Panc1 (cell line): ENCODE data around the gene MKKS. TPM values are rescaled to one million over a fixed set of nuclear protein-coding genes. Genes with fewer than 3 reads are reported as not detected.

Experiments
- ATAC-seq: fragments of 200-7000 bp; cut with Tn5 transposase; 2 replicates; pipeline ENCODE4 v1.9.1; 2020; ENCODE audit warnings: mild to moderate bottlenecking, moderate library complexity
- BruUV-seq: library from RNA; stranded (reverse); fragments of 400-500 nt; replicated peaks from 2 replicates; lab custom pipeline; 2021; lab: Mats Ljungman, UMichigan
- CTCF ChIA-PET: fragments of 300-600 bp; sonication (Branson Sonifier 250); formaldehyde crosslinking; loops from one replicate; lab custom pipeline; 2022; ENCODE audit warnings: antibody characterized with exemption; lab: Charles Lee
- POLR2A ChIA-PET: fragments of 300-600 bp; sonication (Branson Sonifier 250); formaldehyde crosslinking; loops from one replicate; lab custom pipeline; 2022; ENCODE audit warnings: antibody characterized with exemption; lab: Charles Lee
- DNase-seq: peaks from one replicate; pipeline ENCODE4 v3.0.0-alpha.2; 2010; ENCODE audit warnings: low read depth, low spot score
- H3K27ac ChIP-seq: 2 replicates; pipeline ENCODE4 v1.5.1; 2011; ENCODE audit warnings: mild to moderate bottlenecking, low read length, inconsistent platforms
- H3K27me3 ChIP-seq: fragments of 200-500 bp; sonication (Bioruptor generic); 2 replicates; pipeline ENCODE4 v1.6.0; 2014; ENCODE audit warnings: low read length, inconsistent platforms; ENCODE audit not compliant: control insufficient read depth, insufficient read depth
- H3K36me3 ChIP-seq: fragments of 200-500 bp; sonication (Bioruptor generic); 2 replicates; pipeline ENCODE4 v1.5.1; 2014; ENCODE audit warnings: inconsistent platforms, mild to moderate bottlenecking, low read length, moderate library complexity; ENCODE audit not compliant: control insufficient read depth, insufficient read depth
- H3K4me1 ChIP-seq: 2 replicates; pipeline ENCODE4 v1.5.1; 2011; ENCODE audit warnings: inconsistent platforms, mild to moderate bottlenecking, low read length, moderate library complexity; ENCODE audit not compliant: control insufficient read depth, insufficient read depth
- H3K4me3 ChIP-seq, 2 experiments: 2 replicates each; pipeline ENCODE4 v1.5.1; 2011 to 2012; ENCODE audit warnings: low read depth in 2 of 2, low read length in 2 of 2, mild to moderate bottlenecking in 2 of 2, inconsistent platforms in 1 of 2, moderate library complexity in 1 of 2
- H3K9me3 ChIP-seq: fragments of 200-500 bp; sonication (Bioruptor generic); 2 replicates; pipeline ENCODE4 v1.5.1; 2014; ENCODE audit warnings: low read depth, mild to moderate bottlenecking, inconsistent platforms, low read length, moderate library complexity; ENCODE audit not compliant: control insufficient read depth, insufficient read depth
- POLR2AphosphoS5 ChIP-seq: IDR thresholded peaks from 2 replicates; pipeline ENCODE4 v1.6.1; 2012; ENCODE audit warnings: mild to moderate bottlenecking, low read depth, low read length, moderate library complexity
- SIN3A ChIP-seq: IDR thresholded peaks from 2 replicates; pipeline ENCODE4 v1.6.1; 2012; ENCODE audit warnings: low read depth, mild to moderate bottlenecking, low read length, moderate library complexity, borderline replicate concordance; ENCODE audit not compliant: insufficient read depth
- TCF7L2 ChIP-seq: IDR thresholded peaks from 2 replicates; pipeline ENCODE4 v1.6.1; 2011; ENCODE audit warnings: mild to moderate bottlenecking, low read depth, low read length, inconsistent platforms
- in situ Hi-C: cut with HindIII; loops from 2 replicates; pipeline ENCODE4 v1.10.0; 2016; ENCODE audit warnings: low sequenced_read_pairs, low pct_unique_long_range_greater_than_20kb
- intact Hi-C: fragments of 100-400 bp; cut with micrococcal nuclease; formaldehyde crosslinking; loops from one replicate; pipeline ENCODE4 v1.10.0; 2022; ENCODE audit not compliant: unreplicated experiment
- total RNA-seq: library from RNA; stranded (reverse); gene quantifications from one replicate; pipeline ENCODE4 v1.2.1, GENCODE V29; 2021; ENCODE audit not compliant: unreplicated experiment
- TF ChIP-seq, protein P1 (sequence below): fragments of 450-650 bp; IDR thresholded peaks from 2 replicates; pipeline ENCODE4 v1.5.1; 2017; ENCODE audit warnings: mild to moderate bottlenecking
- TF ChIP-seq, protein P2 (sequence below), 2 experiments: IDR thresholded peaks; 2 replicates each; pipeline ENCODE4 v1.6.1; 2011 to 2012; ENCODE audit warnings: low read depth in 2 of 2, control low read depth in 1 of 2, low read length in 1 of 2, mild to moderate bottlenecking in 1 of 2, moderate library complexity in 1 of 2; ENCODE audit not compliant: insufficient read depth in 1 of 2

The MKKS gene
- total RNA-seq, 1 experiment from 2014 or later = 15.6 TPM

DNA sequence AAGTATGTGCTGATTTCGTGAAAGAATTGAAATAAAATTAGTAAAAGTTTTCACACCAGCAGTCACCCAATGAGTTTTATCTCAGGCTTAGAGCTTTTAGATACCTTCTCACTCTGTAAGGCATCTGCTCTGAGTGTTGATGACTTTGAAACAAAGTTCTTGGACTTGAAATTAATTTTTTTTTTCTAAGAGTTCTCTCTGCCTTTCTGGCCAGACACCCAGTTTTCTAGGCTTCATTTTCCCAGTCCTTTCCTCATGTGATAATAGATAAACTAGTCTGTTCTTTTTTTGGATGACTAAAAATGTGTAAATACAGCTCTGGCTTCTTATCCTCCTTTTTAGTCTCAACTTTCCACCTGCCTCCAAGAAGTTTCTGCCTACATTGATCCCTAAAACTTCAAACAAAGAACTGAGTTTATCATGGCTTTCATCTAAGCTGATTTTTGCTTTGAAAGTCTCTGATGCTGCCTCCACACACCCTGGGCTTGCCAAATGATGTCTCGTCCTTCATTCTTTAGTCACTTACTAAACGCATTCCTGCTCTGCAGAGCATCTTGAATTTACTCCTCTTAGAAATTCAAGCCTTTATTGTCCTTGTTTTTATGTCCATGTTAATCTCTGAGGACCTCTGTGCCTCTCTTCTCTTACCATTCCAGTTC lies 33.8 kb upstream of the MKKS start:
- H3K36me3 ChIP-seq = no peaks in the 10 kb centered on the region
- TF ChIP-seq, protein P1, sequence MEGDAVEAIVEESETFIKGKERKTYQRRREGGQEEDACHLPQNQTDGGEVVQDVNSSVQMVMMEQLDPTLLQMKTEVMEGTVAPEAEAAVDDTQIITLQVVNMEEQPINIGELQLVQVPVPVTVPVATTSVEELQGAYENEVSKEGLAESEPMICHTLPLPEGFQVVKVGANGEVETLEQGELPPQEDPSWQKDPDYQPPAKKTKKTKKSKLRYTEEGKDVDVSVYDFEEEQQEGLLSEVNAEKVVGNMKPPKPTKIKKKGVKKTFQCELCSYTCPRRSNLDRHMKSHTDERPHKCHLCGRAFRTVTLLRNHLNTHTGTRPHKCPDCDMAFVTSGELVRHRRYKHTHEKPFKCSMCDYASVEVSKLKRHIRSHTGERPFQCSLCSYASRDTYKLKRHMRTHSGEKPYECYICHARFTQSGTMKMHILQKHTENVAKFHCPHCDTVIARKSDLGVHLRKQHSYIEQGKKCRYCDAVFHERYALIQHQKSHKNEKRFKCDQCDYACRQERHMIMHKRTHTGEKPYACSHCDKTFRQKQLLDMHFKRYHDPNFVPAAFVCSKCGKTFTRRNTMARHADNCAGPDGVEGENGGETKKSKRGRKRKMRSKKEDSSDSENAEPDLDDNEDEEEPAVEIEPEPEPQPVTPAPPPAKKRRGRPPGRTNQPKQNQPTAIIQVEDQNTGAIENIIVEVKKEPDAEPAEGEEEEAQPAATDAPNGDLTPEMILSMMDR = no peak
- TF ChIP-seq SIN3A (no peak), POLR2AphosphoS5 (no peak)
- TF ChIP-seq, protein P2, sequence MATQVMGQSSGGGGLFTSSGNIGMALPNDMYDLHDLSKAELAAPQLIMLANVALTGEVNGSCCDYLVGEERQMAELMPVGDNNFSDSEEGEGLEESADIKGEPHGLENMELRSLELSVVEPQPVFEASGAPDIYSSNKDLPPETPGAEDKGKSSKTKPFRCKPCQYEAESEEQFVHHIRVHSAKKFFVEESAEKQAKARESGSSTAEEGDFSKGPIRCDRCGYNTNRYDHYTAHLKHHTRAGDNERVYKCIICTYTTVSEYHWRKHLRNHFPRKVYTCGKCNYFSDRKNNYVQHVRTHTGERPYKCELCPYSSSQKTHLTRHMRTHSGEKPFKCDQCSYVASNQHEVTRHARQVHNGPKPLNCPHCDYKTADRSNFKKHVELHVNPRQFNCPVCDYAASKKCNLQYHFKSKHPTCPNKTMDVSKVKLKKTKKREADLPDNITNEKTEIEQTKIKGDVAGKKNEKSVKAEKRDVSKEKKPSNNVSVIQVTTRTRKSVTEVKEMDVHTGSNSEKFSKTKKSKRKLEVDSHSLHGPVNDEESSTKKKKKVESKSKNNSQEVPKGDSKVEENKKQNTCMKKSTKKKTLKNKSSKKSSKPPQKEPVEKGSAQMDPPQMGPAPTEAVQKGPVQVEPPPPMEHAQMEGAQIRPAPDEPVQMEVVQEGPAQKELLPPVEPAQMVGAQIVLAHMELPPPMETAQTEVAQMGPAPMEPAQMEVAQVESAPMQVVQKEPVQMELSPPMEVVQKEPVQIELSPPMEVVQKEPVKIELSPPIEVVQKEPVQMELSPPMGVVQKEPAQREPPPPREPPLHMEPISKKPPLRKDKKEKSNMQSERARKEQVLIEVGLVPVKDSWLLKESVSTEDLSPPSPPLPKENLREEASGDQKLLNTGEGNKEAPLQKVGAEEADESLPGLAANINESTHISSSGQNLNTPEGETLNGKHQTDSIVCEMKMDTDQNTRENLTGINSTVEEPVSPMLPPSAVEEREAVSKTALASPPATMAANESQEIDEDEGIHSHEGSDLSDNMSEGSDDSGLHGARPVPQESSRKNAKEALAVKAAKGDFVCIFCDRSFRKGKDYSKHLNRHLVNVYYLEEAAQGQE (IDR thresholded peaks at IDR 0.05; ENCODE audit: insufficient read depth in 1 of 2, low read depth in 2 of 2, low read length in 1 of 2) = no peak
- no peak for ATAC-seq
- in situ Hi-C loops (no loop called here), intact Hi-C loops (loop anchor here (10.0 kb wide), 1 partner anchor 807 kb away; no protein-coding TSS in a partner anchor)
- no peaks in the 10 kb centered on the region for H3K27me3 ChIP-seq
- H3K9me3 ChIP-seq = no peaks in the 10 kb centered on the region
- no peaks in the 10 kb centered on the region for H3K4me1 ChIP-seq
- ChIA-PET CTCF (no interaction called here), POLR2A (no interaction called here)
- no peak for DNase-seq
- no peak overlapping the region for H3K27ac ChIP-seq
- BruUV-seq = no TSS peak
- no peak overlapping the region for H3K4me3 ChIP-seq

DNA sequence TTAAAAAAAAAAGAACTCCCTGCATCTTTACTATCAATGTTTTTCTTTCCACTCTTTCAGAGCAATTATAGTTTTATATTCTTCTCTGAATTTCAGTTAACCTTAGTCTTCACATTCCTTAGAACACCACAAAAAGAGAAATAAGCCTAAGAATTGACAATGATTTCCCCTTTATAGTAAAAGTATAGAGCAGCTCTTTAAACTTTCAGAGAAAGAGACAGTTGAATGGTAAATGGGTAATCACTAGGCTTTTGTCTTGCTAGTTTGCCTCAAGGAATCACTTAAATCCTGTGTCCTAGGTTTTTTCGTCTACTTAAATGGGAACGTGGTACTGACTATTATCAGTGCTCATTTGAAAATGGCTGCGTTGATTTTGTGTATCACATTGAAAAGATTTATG lies 32.8 kb upstream of the MKKS start:
- ChIA-PET POLR2A (no interaction called here), CTCF (no interaction called here)
- in situ Hi-C loops = no loop called here
- no peaks in the 10 kb centered on the region for H3K4me1 ChIP-seq
- ATAC-seq (no peak), DNase-seq (no peak)
- intact Hi-C loops = loop anchor here (10.0 kb wide), 1 partner anchor 808 kb away; no protein-coding TSS in a partner anchor
- TF ChIP-seq TCF7L2 (no peak), POLR2AphosphoS5 (no peak), SIN3A (no peak)
- TF ChIP-seq, protein P2 (IDR thresholded peaks at IDR 0.05; ENCODE audit: insufficient read depth in 1 of 2, low read depth in 2 of 2, low read length in 1 of 2) = no peak
- TF ChIP-seq, protein P1 = no peak
- H3K27me3 ChIP-seq = no peaks in the 10 kb centered on the region
- no peaks in the 10 kb centered on the region for H3K9me3 ChIP-seq
- H3K4me3 ChIP-seq = no peak overlapping the region
- BruUV-seq = no TSS peak
- no peak overlapping the region; the same call in 1 of the 2 replicates for H3K27ac ChIP-seq
- no peaks in the 10 kb centered on the region for H3K36me3 ChIP-seq
